Thyroid gland (tissue), 4 donors: ENCODE results near the gene TMEM30B. TPM values are rescaled to one million over a fixed set of nuclear protein-coding genes. Genes with fewer than 3 reads are reported as not detected.
A peak's percentile ranks its signal among the peaks of the same experiment; 100 is the strongest.

Experiments
- DNase-seq, 2 donors: peaks; one replicate each; pipeline ENCODE4 v3.0.0-alpha.2; 2019
- H3K27ac ChIP-seq, 3 donors: fragments of 200-600 bp; sonication (generic); 1 replicate in 2 of 3; 2 replicates in 1 of 3; pipeline ENCODE4 v1.5.1; 2016 to 2019; ENCODE audit warnings: mild to moderate bottlenecking in 1 of 3, moderate library complexity in 1 of 3
- H3K27me3 ChIP-seq: fragments of 200-600 bp; sonication (generic); one replicate; pipeline ENCODE4 v1.5.1; 2019
- H3K36me3 ChIP-seq, 2 donors: fragments of 200-600 bp; sonication (generic); one replicate each; pipeline ENCODE4 v1.5.1; 2016 to 2019
- H3K4me1 ChIP-seq, 2 donors: fragments of 200-600 bp; sonication (generic); one replicate each; pipeline ENCODE4 v1.5.1; 2017 to 2019
- H3K4me3 ChIP-seq, 3 donors: fragments of 200-600 bp; sonication (generic); replicated peaks in 1 of 3; 1 replicate in 2 of 3; 2 replicates in 1 of 3; pipeline ENCODE4 v1.5.1; 2016; ENCODE audit warnings: mild to moderate bottlenecking in 1 of 3
- H3K9me3 ChIP-seq: fragments of 200-600 bp; sonication (generic); one replicate; pipeline ENCODE4 v1.5.1; 2017
- POLR2A ChIP-seq, 2 donors: fragments of 450-650 bp; IDR thresholded peaks; one replicate each; pipeline ENCODE4 v1.6.1; 2017; ENCODE audit warnings: antibody characterized with exemption in 2 of 2, mild to moderate bottlenecking in 2 of 2, moderate library complexity in 1 of 2
- WGBS, 2 donors: methylation state at CpG; one replicate each; pipeline ENCODE4 v1.1.5; 2017; 5-methylcytosine and 5-hydroxymethylcytosine counted together
- intact Hi-C: fragments of 100-400 bp; cut with DNase I; formaldehyde crosslinking; loops from one replicate; pipeline ENCODE4 v1.15.1; 2023
- total RNA-seq, 4 donors: library from RNA; depleted of rRNA; stranded (reverse); fragments of >200 nt; gene quantifications; one replicate each; pipeline ENCODE4 v1.2.3, GENCODE V29; 2016
- TF ChIP-seq, protein P1 (sequence below), 6 experiments: fragments of 200-600 bp in 3 of 6; fragments of 450-650 bp in 3 of 6; sonication (generic) in 3 of 6; IDR thresholded peaks; one replicate each; pipeline ENCODE4 v1.5.1; 2016 to 2019; ENCODE audit warnings: antibody characterized with exemption in 6 of 6, mild to moderate bottlenecking in 2 of 6, inconsistent platforms in 1 of 6, moderate library complexity in 1 of 6

TMEM30B gene
- total RNA-seq, 4 donors from 2014 or later: 91.0 to 153 (median 124) TPM

DNA sequence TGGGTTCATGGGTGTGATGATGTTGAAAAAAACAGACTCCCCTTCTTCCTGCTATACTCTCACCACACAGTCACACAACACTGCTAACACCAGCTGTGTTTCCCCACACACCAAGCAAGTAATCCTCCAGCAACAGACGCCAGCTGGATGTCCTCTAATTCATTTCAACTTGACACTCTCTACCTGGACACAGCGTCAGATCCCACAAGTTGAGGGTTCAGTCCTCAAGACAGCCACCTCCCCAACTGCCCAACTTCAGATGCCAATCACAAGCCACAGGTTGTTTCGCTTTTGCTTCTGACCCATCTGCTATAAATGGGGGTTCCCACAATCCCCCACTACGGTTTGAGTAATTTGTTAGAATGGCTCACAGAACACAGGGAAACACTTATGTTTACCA is 49.3 kb downstream of the TMEM30B start:
- 92 to 93% methylated on average over 4 of the region's 4 CpGs for WGBS, 2 donors
- intact Hi-C loops: no loop called here
- no peak for TF ChIP-seq POLR2A (IDR thresholded peaks at IDR 0.05)
- TF ChIP-seq, protein P1, sequence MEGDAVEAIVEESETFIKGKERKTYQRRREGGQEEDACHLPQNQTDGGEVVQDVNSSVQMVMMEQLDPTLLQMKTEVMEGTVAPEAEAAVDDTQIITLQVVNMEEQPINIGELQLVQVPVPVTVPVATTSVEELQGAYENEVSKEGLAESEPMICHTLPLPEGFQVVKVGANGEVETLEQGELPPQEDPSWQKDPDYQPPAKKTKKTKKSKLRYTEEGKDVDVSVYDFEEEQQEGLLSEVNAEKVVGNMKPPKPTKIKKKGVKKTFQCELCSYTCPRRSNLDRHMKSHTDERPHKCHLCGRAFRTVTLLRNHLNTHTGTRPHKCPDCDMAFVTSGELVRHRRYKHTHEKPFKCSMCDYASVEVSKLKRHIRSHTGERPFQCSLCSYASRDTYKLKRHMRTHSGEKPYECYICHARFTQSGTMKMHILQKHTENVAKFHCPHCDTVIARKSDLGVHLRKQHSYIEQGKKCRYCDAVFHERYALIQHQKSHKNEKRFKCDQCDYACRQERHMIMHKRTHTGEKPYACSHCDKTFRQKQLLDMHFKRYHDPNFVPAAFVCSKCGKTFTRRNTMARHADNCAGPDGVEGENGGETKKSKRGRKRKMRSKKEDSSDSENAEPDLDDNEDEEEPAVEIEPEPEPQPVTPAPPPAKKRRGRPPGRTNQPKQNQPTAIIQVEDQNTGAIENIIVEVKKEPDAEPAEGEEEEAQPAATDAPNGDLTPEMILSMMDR (IDR thresholded peaks at IDR 0.05): no peak
- Histone ChIP-seq H3K27ac (no peak overlapping the region), H3K4me3 (no peak overlapping the region), H3K9me3 (no peaks in the 10 kb centered on the region), H3K27me3 (no peaks in the 10 kb centered on the region), H3K36me3 (no peaks in the 10 kb centered on the region), H3K4me1 (peaks cover 16 to 17% of the 10 kb centered on the region in 2 donors)
- no peak for DNase-seq

DNA sequence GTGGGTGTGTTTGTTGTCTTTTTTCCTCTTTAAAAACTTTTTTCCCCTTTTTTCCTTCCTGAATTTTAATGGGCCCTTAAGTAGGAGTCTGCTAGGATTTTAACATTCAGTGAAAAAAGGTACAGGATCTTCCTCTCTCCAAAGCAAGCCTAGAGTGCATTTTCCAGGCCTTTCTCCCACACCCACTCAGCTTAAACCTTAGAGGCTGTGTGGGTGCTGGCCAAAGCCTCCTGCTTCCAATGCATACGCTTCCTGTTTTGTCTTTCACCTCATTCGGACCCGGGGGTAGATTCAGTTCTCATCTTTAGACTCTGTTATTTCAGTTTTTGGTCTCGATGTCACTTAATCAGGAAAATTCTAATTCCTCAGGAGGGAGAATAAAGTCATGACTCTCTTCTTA is 51.2 kb downstream of the TMEM30B start:
- intact Hi-C loops: no loop called here
- Histone ChIP-seq H3K36me3 (no peaks in the 10 kb centered on the region), H3K4me3 (no peak overlapping the region), H3K27ac (peak overlapping the region in 2 of 3 donors; percentile 35 to 40), H3K9me3 (no peaks in the 10 kb centered on the region), H3K4me1 (peaks cover 16 to 17% of the 10 kb centered on the region in 2 donors), H3K27me3 (no peaks in the 10 kb centered on the region)
- no peak for DNase-seq
- 62 to 63% methylated on average over 4 of the region's 4 CpGs for WGBS, 2 donors
- TF ChIP-seq POLR2A (IDR thresholded peaks at IDR 0.05): no peak
- TF ChIP-seq, protein P1 (IDR thresholded peaks at IDR 0.05): no peak

DNA sequence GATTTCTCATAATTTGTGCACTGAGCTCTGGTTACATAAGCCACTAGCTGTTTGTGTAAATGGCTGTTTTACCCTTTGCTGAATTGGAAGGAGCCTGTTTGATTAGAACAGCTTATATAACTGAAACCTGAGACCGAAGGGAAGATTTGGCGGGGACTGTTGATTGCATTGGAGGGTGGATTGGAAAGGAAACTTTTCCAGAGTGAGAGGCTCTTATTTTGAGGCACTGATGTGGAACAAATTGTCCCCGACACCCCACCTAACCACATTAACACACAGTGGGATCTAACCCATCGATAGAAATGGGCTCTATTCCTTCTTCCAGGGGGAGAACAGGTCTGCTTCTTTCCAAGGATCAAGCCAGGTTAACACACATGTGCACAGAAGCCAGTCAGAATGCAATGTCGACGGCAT is 51.7 kb downstream of the TMEM30B start:
- H3K4me1 ChIP-seq: peaks cover 16 to 17% of the 10 kb centered on the region in 2 donors
- no peaks in the 10 kb centered on the region for H3K9me3 ChIP-seq
- intact Hi-C loops: no loop called here
- WGBS, 2 donors: 22 to 36% methylated on average over 6 of the region's 6 CpGs
- TF ChIP-seq, protein P1 (IDR thresholded peaks at IDR 0.05): no peak
- TF ChIP-seq POLR2A (IDR thresholded peaks at IDR 0.05): no peak
- no peaks in the 10 kb centered on the region for H3K36me3 ChIP-seq
- H3K27ac ChIP-seq: peak overlapping the region in 2 of 3 donors; percentile 35 to 40
- peak; percentile 11 to 28 for DNase-seq
- no peaks in the 10 kb centered on the region for H3K27me3 ChIP-seq
- H3K4me3 ChIP-seq: no peak overlapping the region

DNA sequence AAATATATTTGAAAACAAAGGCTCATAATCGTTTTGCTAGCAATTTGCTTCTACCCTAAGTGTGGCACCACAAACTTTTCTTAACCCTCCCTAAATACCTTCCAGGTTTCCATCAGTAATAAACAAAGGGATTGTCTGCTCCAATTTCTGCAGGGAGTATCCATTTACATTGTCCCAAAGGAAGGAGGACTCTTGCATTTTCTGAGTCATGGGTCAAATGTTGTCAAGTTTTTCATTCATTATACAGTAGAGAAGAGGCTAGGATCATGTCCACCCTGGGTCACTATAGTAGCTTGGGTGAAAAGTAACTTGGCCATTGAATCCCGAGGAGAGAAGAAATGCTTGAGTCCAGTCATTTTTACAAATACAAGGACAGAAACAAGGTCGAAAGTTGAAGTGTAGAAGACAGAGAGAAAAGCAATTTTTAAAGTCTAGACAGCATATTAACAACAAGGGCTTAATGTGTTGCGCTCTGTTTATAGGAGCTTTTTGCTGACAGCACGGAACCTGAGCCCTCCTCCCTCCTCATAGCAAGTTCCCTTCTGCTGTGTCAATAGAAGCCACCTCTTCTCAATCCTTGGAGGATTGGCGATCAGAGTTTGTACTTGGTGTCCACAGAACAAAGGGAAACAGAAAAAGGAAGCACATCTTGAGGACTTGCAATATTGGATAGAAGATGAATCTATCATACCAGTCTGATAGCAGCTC is 53.1 kb downstream of the TMEM30B start:
- Histone ChIP-seq H3K27ac (peak overlapping the region in 1 of 3 donors; percentile 33), H3K4me1 (peaks cover 16 to 26% of the 10 kb centered on the region in 2 donors), H3K4me3 (no peak overlapping the region), H3K27me3 (no peaks in the 10 kb centered on the region), H3K36me3 (no peaks in the 10 kb centered on the region), H3K9me3 (no peaks in the 10 kb centered on the region)
- DNase-seq: no peak
- intact Hi-C loops: no loop called here
- TF ChIP-seq, protein P1 (IDR thresholded peaks at IDR 0.05): no peak
- TF ChIP-seq POLR2A (IDR thresholded peaks at IDR 0.05): no peak
- 45 to 51% methylated on average over 6 of the region's 6 CpGs for WGBS, 2 donors

Other genes starting within 250 kb of the TMEM30B start
- gene PRKCH, start 40.2 kb upstream of the TMEM30B start, total RNA-seq: 10 to 100 TPM; 34.0 to 68.7 (median 49.8) TPM